ENCODE results near the gene CCDC178.

DNA sequence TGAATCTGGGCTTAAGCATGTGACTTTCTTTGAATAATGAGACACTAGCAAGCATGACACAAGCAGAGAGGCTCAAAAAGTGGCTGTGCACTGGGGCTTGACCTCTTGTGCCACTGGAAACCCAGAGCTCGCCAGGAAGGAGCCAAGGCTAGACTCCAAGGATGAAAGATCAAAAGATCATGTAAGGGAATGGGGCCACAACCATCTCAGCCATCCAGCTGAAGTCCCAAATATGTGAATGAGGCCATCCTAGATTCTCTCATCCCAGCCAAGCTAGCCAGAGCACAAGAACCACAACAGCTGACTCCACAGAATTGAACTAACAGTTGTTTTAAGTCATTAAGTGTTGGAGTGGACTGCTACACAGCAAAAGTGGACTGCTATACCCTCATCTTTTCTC lies 288.1 kb downstream of the CCDC178 start:
- TF ChIP-seq, protein P1, sequence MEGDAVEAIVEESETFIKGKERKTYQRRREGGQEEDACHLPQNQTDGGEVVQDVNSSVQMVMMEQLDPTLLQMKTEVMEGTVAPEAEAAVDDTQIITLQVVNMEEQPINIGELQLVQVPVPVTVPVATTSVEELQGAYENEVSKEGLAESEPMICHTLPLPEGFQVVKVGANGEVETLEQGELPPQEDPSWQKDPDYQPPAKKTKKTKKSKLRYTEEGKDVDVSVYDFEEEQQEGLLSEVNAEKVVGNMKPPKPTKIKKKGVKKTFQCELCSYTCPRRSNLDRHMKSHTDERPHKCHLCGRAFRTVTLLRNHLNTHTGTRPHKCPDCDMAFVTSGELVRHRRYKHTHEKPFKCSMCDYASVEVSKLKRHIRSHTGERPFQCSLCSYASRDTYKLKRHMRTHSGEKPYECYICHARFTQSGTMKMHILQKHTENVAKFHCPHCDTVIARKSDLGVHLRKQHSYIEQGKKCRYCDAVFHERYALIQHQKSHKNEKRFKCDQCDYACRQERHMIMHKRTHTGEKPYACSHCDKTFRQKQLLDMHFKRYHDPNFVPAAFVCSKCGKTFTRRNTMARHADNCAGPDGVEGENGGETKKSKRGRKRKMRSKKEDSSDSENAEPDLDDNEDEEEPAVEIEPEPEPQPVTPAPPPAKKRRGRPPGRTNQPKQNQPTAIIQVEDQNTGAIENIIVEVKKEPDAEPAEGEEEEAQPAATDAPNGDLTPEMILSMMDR (conservative IDR thresholded peaks at IDR 0.05), result no peak
- no peak for TF ChIP-seq EZH2 (IDR thresholded peaks at IDR 0.05; ENCODE audit: low read depth)

Measured in PC-9 (cell line).